K562 (cell line): ENCODE results near the gene ALG9. TPM values are rescaled to one million over a fixed set of nuclear protein-coding genes. Genes with fewer than 3 reads are reported as not detected.

Experiments
- ARID2 ChIP-seq: fragments of 450-650 bp; IDR thresholded peaks from 2 replicates; pipeline ENCODE4 v1.6.1; 2017; ENCODE audit warnings: antibody characterized with exemption, mild to moderate bottlenecking
- ATF1 ChIP-seq, 2 experiments: fragments of 450-650 bp in 1 of 2; IDR thresholded peaks; 2 replicates each; pipeline ENCODE4 v1.6.1; 2016; ENCODE audit warnings: missing compliant biosample characterization in 1 of 2, missing genetic modification characterization in 1 of 2
- ATF7 ChIP-seq: fragments of 450-650 bp; IDR thresholded peaks from 2 replicates; pipeline ENCODE4 v1.7.1; 2014; ENCODE audit warnings: mild to moderate bottlenecking, moderate library complexity
- CBFA2T2 ChIP-seq: fragments of 450-650 bp; conservative IDR thresholded peaks from 2 replicates; pipeline ENCODE4 v1.6.1; 2017; ENCODE audit warnings: mild to moderate bottlenecking
- CEBPB ChIP-seq: fragments of 450-650 bp; IDR thresholded peaks from 2 replicates; pipeline ENCODE4 v1.6.1; 2016; ENCODE audit warnings: missing genetic modification characterization, missing compliant biosample characterization
- DPF2 ChIP-seq: fragments of 450-650 bp; IDR thresholded peaks from 2 replicates; pipeline ENCODE4 v1.6.1; 2016
- NBN ChIP-seq: fragments of 450-650 bp; IDR thresholded peaks from 2 replicates; pipeline ENCODE4 v1.6.1; 2016; ENCODE audit warnings: low read depth, mild to moderate bottlenecking
- PTRF ChIP-seq: fragments of 450-650 bp; IDR thresholded peaks from 2 replicates; pipeline ENCODE4 v1.6.1; 2016; ENCODE audit warnings: mild to moderate bottlenecking, missing genetic modification characterization, missing compliant biosample characterization
- RFX5 ChIP-seq: IDR thresholded peaks from 2 replicates; pipeline ENCODE4 v1.6.1; 2011; ENCODE audit warnings: low read depth, mild to moderate bottlenecking, improper control_type of control experiment, low read length
- SP2 ChIP-seq: IDR thresholded peaks from 2 replicates; pipeline ENCODE4 v1.6.1; 2011; ENCODE audit warnings: mild to moderate bottlenecking, low read depth, low read length, moderate library complexity; ENCODE audit not compliant: poor library complexity, severe bottlenecking; ENCODE audit errors: extremely low read depth
- U2AF1 ChIP-seq: fragments of 200-400 bp; formaldehyde crosslinking; optimal IDR thresholded peaks from 2 replicates; pipeline ENCODE3; 2017; ENCODE audit warnings: mild to moderate bottlenecking, low read depth, low read length, moderate library complexity
- polyA plus RNA-seq, 8 experiments: library from polyadenylated mRNA; depleted of rRNA in 4 of 8; stranded (reverse) in 5 of 8; unstranded in 3 of 8; fragments of >200 nt; fragmentation: Nextera tagmentation in 2 of 8; fragmentation: Illumina TruSeq in 1 of 8; extraction: Ambion mirVana in 2 of 8; extraction: Trizol in 1 of 8; gene quantifications; 2 replicates each; pipeline versions ENCODE4 v1.2.1 to v1.2.3, GENCODE V29; 2011 to 2014; ENCODE audit warnings: inconsistent platforms in 1 of 8, missing spikeins in 1 of 8
- total RNA-seq, 7 experiments: library from RNA; depleted of rRNA in 6 of 7; stranded (reverse); fragments of >200 nt in 6 of 7; fragmentation: Illumina TruSeq in 2 of 7; extraction: Trizol in 2 of 7; gene quantifications; 2 replicates each; pipeline versions ENCODE4 v1.2.1 to v1.2.3, GENCODE V29; 2011 to 2021; ENCODE audit warnings: low replicate concordance in 1 of 7
- TF ChIP-seq, protein P1 (sequence below): fragments of 250-450 bp; sonication (Bioruptor Pico); IDR thresholded peaks from 2 replicates; pipeline ENCODE4 v1.4.0; 2020; ENCODE audit warnings: mild to moderate bottlenecking, moderate library complexity
- TF ChIP-seq, protein P2 (sequence below): fragments of 450-650 bp; IDR thresholded peaks from 2 replicates; pipeline ENCODE4 v1.6.1; 2016; ENCODE audit warnings: mild to moderate bottlenecking
- TF ChIP-seq, protein P3 (sequence below), 2 experiments: IDR thresholded peaks in 1 of 2; conservative IDR thresholded peaks in 1 of 2; 2 replicates each; pipeline ENCODE4 v1.6.1; 2016; ENCODE audit warnings: low read depth in 2 of 2, mild to moderate bottlenecking in 1 of 2, missing compliant biosample characterization in 1 of 2, missing genetic modification characterization in 1 of 2, moderate library complexity in 1 of 2
- TF ChIP-seq, protein P4 (sequence below): sonication (generic); IDR thresholded peaks from 2 replicates; pipeline ENCODE4 v1.6.1; 2016
- TF ChIP-seq, protein P5 (sequence below), 2 experiments: fragments of 450-650 bp in 1 of 2; sonication (generic) in 1 of 2; formaldehyde crosslinking in 1 of 2; IDR thresholded peaks in 1 of 2; conservative IDR thresholded peaks in 1 of 2; 2 replicates each; pipeline versions ENCODE4 v1.6.1 to v1.8.1; 2016 to 2023; ENCODE audit warnings: mild to moderate bottlenecking in 2 of 2, moderate library complexity in 2 of 2, inconsistent platforms in 1 of 2, missing genetic modification reagents in 1 of 2

ALG9 gene
- total and polyA plus RNA-seq, 9 of the 15 experiments (the other 6 are each of a cell fraction or from before 2014, with no cell fraction given), result 11.5 to 40.5 (median 24.9) TPM

DNA sequence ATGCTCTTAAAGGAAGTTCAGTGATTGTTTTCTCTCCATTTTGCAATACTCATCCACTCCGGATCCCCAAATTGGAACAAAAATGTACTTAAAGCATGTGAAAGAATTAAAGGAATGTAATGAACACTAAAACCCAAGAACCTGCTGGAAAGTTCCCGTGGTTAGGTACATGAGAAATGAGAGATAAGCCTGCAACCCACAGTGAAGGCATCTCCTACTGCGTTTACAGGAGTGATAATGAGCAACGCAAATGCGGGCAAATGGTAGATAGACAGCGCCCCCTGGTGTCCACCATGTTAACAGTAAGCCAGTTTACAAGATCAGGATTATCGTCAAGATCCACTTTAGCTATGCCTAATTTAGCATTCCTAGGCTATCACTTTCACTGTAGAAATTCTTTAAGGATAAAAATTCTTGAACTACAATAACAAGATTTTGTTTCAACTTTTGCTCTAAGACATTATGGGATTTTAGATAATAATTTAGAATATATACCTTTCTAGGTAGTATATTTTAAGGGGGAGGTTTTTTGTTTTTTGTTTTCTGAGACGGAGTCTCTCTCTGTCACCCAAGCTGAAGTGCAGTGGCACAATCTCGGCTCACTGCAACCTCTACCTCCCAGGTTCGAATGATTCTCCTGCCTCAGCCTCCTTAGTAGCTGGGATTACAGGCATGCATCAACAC lies 29.9 kb downstream of the ALG9 start (continued):
- TF ChIP-seq, protein P1, sequence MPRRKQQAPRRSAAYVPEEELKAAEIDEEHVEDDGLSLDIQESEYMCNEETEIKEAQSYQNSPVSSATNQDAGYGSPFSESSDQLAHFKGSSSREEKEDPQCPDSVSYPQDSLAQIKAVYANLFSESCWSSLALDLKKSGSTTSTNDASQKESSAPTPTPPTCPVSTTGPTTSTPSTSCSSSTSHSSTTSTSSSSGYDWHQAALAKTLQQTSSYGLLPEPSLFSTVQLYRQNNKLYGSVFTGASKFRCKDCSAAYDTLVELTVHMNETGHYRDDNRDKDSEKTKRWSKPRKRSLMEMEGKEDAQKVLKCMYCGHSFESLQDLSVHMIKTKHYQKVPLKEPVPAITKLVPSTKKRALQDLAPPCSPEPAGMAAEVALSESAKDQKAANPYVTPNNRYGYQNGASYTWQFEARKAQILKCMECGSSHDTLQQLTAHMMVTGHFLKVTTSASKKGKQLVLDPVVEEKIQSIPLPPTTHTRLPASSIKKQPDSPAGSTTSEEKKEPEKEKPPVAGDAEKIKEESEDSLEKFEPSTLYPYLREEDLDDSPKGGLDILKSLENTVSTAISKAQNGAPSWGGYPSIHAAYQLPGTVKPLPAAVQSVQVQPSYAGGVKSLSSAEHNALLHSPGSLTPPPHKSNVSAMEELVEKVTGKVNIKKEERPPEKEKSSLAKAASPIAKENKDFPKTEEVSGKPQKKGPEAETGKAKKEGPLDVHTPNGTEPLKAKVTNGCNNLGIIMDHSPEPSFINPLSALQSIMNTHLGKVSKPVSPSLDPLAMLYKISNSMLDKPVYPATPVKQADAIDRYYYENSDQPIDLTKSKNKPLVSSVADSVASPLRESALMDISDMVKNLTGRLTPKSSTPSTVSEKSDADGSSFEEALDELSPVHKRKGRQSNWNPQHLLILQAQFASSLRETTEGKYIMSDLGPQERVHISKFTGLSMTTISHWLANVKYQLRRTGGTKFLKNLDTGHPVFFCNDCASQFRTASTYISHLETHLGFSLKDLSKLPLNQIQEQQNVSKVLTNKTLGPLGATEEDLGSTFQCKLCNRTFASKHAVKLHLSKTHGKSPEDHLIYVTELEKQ (CRISPR knock-in tag), result no peak
- TF ChIP-seq NBN (no peak), ATF1 (CRISPR knock-in tag; IDR thresholded peaks at IDR 0.05) (no peak), ATF1 (tag; IDR thresholded peaks at IDR 0.05) (peak; percentile 60), PTRF (tag) (no peak), SP2 (no peak), CEBPB (0 out of 2 replicates have a peak, but pooled peaks have one; percentile 13), ARID2 (peak; percentile 69), DPF2 (peak; percentile 67), U2AF1 (no peak), CBFA2T2 (no peak), ATF7 (peak; percentile 28; the same call in 1 of the 2 replicates), RFX5 (no peak)
- TF ChIP-seq, protein P2, sequence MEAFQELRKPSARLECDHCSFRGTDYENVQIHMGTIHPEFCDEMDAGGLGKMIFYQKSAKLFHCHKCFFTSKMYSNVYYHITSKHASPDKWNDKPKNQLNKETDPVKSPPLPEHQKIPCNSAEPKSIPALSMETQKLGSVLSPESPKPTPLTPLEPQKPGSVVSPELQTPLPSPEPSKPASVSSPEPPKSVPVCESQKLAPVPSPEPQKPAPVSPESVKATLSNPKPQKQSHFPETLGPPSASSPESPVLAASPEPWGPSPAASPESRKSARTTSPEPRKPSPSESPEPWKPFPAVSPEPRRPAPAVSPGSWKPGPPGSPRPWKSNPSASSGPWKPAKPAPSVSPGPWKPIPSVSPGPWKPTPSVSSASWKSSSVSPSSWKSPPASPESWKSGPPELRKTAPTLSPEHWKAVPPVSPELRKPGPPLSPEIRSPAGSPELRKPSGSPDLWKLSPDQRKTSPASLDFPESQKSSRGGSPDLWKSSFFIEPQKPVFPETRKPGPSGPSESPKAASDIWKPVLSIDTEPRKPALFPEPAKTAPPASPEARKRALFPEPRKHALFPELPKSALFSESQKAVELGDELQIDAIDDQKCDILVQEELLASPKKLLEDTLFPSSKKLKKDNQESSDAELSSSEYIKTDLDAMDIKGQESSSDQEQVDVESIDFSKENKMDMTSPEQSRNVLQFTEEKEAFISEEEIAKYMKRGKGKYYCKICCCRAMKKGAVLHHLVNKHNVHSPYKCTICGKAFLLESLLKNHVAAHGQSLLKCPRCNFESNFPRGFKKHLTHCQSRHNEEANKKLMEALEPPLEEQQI, result no peak
- TF ChIP-seq, protein P3, sequence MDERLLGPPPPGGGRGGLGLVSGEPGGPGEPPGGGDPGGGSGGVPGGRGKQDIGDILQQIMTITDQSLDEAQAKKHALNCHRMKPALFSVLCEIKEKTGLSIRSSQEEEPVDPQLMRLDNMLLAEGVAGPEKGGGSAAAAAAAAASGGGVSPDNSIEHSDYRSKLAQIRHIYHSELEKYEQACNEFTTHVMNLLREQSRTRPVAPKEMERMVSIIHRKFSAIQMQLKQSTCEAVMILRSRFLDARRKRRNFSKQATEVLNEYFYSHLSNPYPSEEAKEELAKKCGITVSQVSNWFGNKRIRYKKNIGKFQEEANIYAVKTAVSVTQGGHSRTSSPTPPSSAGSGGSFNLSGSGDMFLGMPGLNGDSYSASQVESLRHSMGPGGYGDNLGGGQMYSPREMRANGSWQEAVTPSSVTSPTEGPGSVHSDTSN (CRISPR knock-in tag; IDR thresholded peaks at IDR 0.05; ENCODE audit: low read depth), result no peak
- TF ChIP-seq, protein P3 (tag; conservative IDR thresholded peaks at IDR 0.05; ENCODE audit: low read depth), result no peak
- TF ChIP-seq, protein P4, sequence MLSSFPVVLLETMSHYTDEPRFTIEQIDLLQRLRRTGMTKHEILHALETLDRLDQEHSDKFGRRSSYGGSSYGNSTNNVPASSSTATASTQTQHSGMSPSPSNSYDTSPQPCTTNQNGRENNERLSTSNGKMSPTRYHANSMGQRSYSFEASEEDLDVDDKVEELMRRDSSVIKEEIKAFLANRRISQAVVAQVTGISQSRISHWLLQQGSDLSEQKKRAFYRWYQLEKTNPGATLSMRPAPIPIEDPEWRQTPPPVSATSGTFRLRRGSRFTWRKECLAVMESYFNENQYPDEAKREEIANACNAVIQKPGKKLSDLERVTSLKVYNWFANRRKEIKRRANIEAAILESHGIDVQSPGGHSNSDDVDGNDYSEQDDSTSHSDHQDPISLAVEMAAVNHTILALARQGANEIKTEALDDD, result peak; percentile 49; the same call in 1 of the 2 replicates
- TF ChIP-seq, protein P5, sequence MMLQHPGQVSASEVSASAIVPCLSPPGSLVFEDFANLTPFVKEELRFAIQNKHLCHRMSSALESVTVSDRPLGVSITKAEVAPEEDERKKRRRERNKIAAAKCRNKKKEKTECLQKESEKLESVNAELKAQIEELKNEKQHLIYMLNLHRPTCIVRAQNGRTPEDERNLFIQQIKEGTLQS (IDR thresholded peaks at IDR 0.05), result no peak
- TF ChIP-seq, protein P5 (CRISPR knock-in tag; conservative IDR thresholded peaks at IDR 0.05), result 0 out of 2 replicates have a peak, but pooled peaks have one; percentile 45
